IMR-90 (cell line): ENCODE data around the gene NEDD4L. TPM values are rescaled to one million over a fixed set of nuclear protein-coding genes. Genes with fewer than 3 reads are reported as not detected.

Experiments used
- ATAC-seq: fragments of 200-7000 bp; cut with Tn5 transposase; 2 replicates; pipeline ENCODE4 v1.9.1; 2020; ENCODE audit warnings: low read depth, mild to moderate bottlenecking, moderate library complexity
- BruUV-seq: library from RNA; stranded (reverse); fragments of 400-500 nt; replicated peaks from 2 replicates; lab custom pipeline; 2021; lab: Mats Ljungman, UMichigan
- CTCF ChIA-PET: fragments of 300-600 bp; formaldehyde crosslinking; extraction: SDS; loops from one replicate; lab custom pipeline; 2021; ENCODE audit warnings: antibody characterized with exemption; lab: Yijun Ruan, JAX
- POLR2A ChIA-PET: fragments of 300-600 bp; sonication (Branson Sonifier 250); formaldehyde crosslinking; loops from one replicate; lab custom pipeline; 2022; ENCODE audit warnings: antibody characterized with exemption; ENCODE audit not compliant: unreplicated experiment; lab: Charles Lee
- DNase-seq: peaks from one replicate; pipeline ENCODE4 v3.0.0; 2013
- H2AFZ ChIP-seq: replicated peaks from 2 replicates; pipeline ENCODE3; 2013; ENCODE audit warnings: low read length, mild to moderate bottlenecking; ENCODE audit not compliant: poor library complexity
- H2AK5ac ChIP-seq: 2 replicates; pipeline ENCODE4 v1.6.1; 2013; ENCODE audit warnings: low read depth, low read length, inconsistent platforms
- H2AK9ac ChIP-seq: replicated peaks from 2 replicates; pipeline ENCODE3; 2013; ENCODE audit warnings: mild to moderate bottlenecking, low read depth, low read length, moderate library complexity; ENCODE audit not compliant: poor library complexity
- H2BK120ac ChIP-seq: 2 replicates; pipeline ENCODE4 v1.6.1; 2013; ENCODE audit warnings: low read depth, low read length, inconsistent platforms
- H2BK15ac ChIP-seq: 3 replicates; pipeline ENCODE4 v1.6.1; 2013; ENCODE audit warnings: low read depth, low read length, inconsistent platforms
- H2BK20ac ChIP-seq: 2 replicates; pipeline ENCODE4 v1.6.1; 2013; ENCODE audit warnings: low read depth, mild to moderate bottlenecking, inconsistent platforms, low read length, moderate library complexity
- H2BK5ac ChIP-seq: 2 replicates; pipeline ENCODE4 v1.6.1; 2013; ENCODE audit warnings: mild to moderate bottlenecking, low read depth, low read length, inconsistent platforms; ENCODE audit not compliant: poor library complexity, severe bottlenecking
- H3K14ac ChIP-seq: replicated peaks from 2 replicates; pipeline ENCODE4 v1.6.1; 2013; ENCODE audit warnings: low read depth, low read length, inconsistent platforms
- H3K18ac ChIP-seq: 2 replicates; pipeline ENCODE4 v1.6.1; 2013; ENCODE audit warnings: low read depth, low read length, control low read depth
- H3K23ac ChIP-seq: 2 replicates; pipeline ENCODE4 v1.6.1; 2013; ENCODE audit warnings: low read depth, low read length, inconsistent platforms
- H3K27ac ChIP-seq: 2 replicates; pipeline ENCODE4 v1.5.1; 2013; ENCODE audit warnings: mild to moderate bottlenecking, control low read depth, low read length; ENCODE audit not compliant: insufficient read depth
- H3K27me3 ChIP-seq: 2 replicates; pipeline ENCODE4 v1.6.1; 2013; ENCODE audit warnings: low read length; ENCODE audit not compliant: control insufficient read depth, insufficient read depth
- H3K36me3 ChIP-seq: 2 replicates; pipeline ENCODE4 v1.6.1; 2013; ENCODE audit warnings: low read length, mixed read lengths; ENCODE audit not compliant: control insufficient read depth, insufficient read depth
- H3K4ac ChIP-seq: 2 replicates; pipeline ENCODE4 v1.6.1; 2013; ENCODE audit warnings: low read depth, low read length, inconsistent platforms
- H3K4me1 ChIP-seq: 2 replicates; pipeline ENCODE4 v1.6.1; 2013; ENCODE audit warnings: low read length, mixed read lengths; ENCODE audit not compliant: control insufficient read depth, insufficient read depth
- H3K4me2 ChIP-seq: 2 replicates; pipeline ENCODE4 v1.6.1; 2013; ENCODE audit warnings: low read depth, mild to moderate bottlenecking, control low read depth, low read length, moderate library complexity
- H3K4me3 ChIP-seq: 2 replicates; pipeline ENCODE4 v1.5.1; 2013; ENCODE audit warnings: low read depth, mild to moderate bottlenecking, control low read depth, low read length, moderate library complexity; ENCODE audit not compliant: insufficient read depth
- H3K56ac ChIP-seq: 2 replicates; pipeline ENCODE4 v1.6.1; 2013; ENCODE audit warnings: low read length, inconsistent platforms; ENCODE audit not compliant: insufficient read depth; ENCODE audit errors: extremely low read depth
- H3K79me1 ChIP-seq, 2 experiments: 2 replicates each; pipeline ENCODE4 v1.6.1; 2013; ENCODE audit warnings: low read length in 2 of 2, inconsistent platforms in 1 of 2, low read depth in 1 of 2
- H3K9ac ChIP-seq: 2 replicates; pipeline ENCODE4 v1.6.1; 2013; ENCODE audit warnings: low read depth, low read length, control low read depth
- H3K9me1 ChIP-seq: 2 replicates; pipeline ENCODE4 v1.6.1; 2013; ENCODE audit warnings: low read length, inconsistent platforms; ENCODE audit not compliant: insufficient read depth
- H3K9me3 ChIP-seq: 2 replicates; pipeline ENCODE4 v1.6.1; 2013; ENCODE audit warnings: low read length; ENCODE audit not compliant: control insufficient read depth, insufficient read depth
- H4K20me1 ChIP-seq: 2 replicates; pipeline ENCODE4 v1.6.1; 2013; ENCODE audit warnings: low read length, inconsistent platforms; ENCODE audit not compliant: insufficient read depth
- H4K5ac ChIP-seq: 2 replicates; pipeline ENCODE4 v1.6.1; 2013; ENCODE audit warnings: mild to moderate bottlenecking, low read depth, low read length, control low read depth
- H4K8ac ChIP-seq, 2 experiments: 2 replicates each; pipeline ENCODE4 v1.6.1; 2013; ENCODE audit warnings: low read depth in 2 of 2, low read length in 2 of 2, control low read depth in 1 of 2, inconsistent platforms in 1 of 2
- H4K91ac ChIP-seq: 2 replicates; pipeline ENCODE4 v1.6.1; 2013; ENCODE audit warnings: low read depth, low read length, inconsistent platforms; ENCODE audit not compliant: insufficient read depth
- CEBPB ChIP-seq: IDR thresholded peaks from 2 replicates; pipeline ENCODE4 v1.6.1; 2012; ENCODE audit warnings: low read depth, low read length, improper control_type of control experiment
- CHD1 ChIP-seq: IDR thresholded peaks from 2 replicates; pipeline ENCODE4 v1.6.1; 2012; ENCODE audit warnings: low read depth, low read length, improper control_type of control experiment
- MAZ ChIP-seq: IDR thresholded peaks from 2 replicates; pipeline ENCODE4 v1.6.1; 2012; ENCODE audit warnings: low read depth, mild to moderate bottlenecking, low read length, improper control_type of control experiment, moderate library complexity, borderline replicate concordance
- MXI1 ChIP-seq: IDR thresholded peaks from 2 replicates; pipeline ENCODE4 v1.6.1; 2012; ENCODE audit warnings: low read depth, mild to moderate bottlenecking, low read length, moderate library complexity, borderline replicate concordance
- NFE2L2 ChIP-seq: fragments of 150-350 bp; IDR thresholded peaks from 2 replicates; pipeline ENCODE4 v1.6.1; 2016; ENCODE audit warnings: low read depth, mild to moderate bottlenecking, low read length
- POLR2A ChIP-seq: IDR thresholded peaks from 2 replicates; pipeline ENCODE4 v1.6.1; 2012; ENCODE audit warnings: mild to moderate bottlenecking, low read depth, low read length
- RAD21 ChIP-seq: IDR thresholded peaks from 2 replicates; pipeline ENCODE4 v1.6.1; 2012; ENCODE audit warnings: low read length, improper control_type of control experiment
- RCOR1 ChIP-seq: IDR thresholded peaks from 2 replicates; pipeline ENCODE4 v1.6.1; 2012; ENCODE audit warnings: mild to moderate bottlenecking, low read length, improper control_type of control experiment; ENCODE audit not compliant: insufficient replicate concordance
- RFX5 ChIP-seq: IDR thresholded peaks from 2 replicates; pipeline ENCODE4 v1.8.0; 2012; ENCODE audit warnings: low read depth, mild to moderate bottlenecking, low read length, moderate library complexity
- SMC3 ChIP-seq: fragments of 150-350 bp; IDR thresholded peaks from 2 replicates; pipeline ENCODE4 v1.6.1; 2016; ENCODE audit warnings: low read depth, mild to moderate bottlenecking, antibody characterized with exemption, low read length, moderate library complexity
- WGBS, 2 experiments: methylation state at CpG; one replicate each; pipeline versions ENCODE4 v1.1.5 to v1.1.7; 2013; ENCODE audit warnings: missing lambda C conversion rate in 2 of 2; ENCODE audit not compliant: insufficient read length in 1 of 2; ENCODE audit errors: extremely low coverage in 2 of 2; 5-methylcytosine and 5-hydroxymethylcytosine counted together
- dilution Hi-C: fragments of 300-500 bp; cut with HindIII; formaldehyde crosslinking; loops from one replicate; pipeline ENCODE4 v1.14.3; 2018; ENCODE audit warnings: low sequenced_read_pairs; ENCODE audit not compliant: unreplicated experiment
- in situ Hi-C: fragments of 300-500 bp; cut with MboI; formaldehyde crosslinking; loops from 3 replicates; pipeline ENCODE4 v1.14.3; 2019; ENCODE audit warnings: low sequenced_read_pairs, inconsistent platforms, mixed read lengths
- intact Hi-C: fragments of 100-400 bp; cut with micrococcal nuclease; formaldehyde crosslinking; loops from 2 replicates; pipeline ENCODE4 v1.10.0; 2022
- polyA plus RNA-seq, 3 experiments: library from polyadenylated mRNA; depleted of rRNA; stranded (reverse); fragments of >200 nt; gene quantifications; 2 replicates each; pipeline ENCODE4 v1.2.3, GENCODE V29; 2012; ENCODE audit warnings: low replicate concordance in 1 of 3
- total RNA-seq: library from RNA; depleted of rRNA; stranded (reverse); fragments of >200 nt; gene quantifications from 2 replicates; pipeline ENCODE4 v1.2.3, GENCODE V29; 2012
- TF ChIP-seq, protein P1 (sequence below): fragments of 150-350 bp; IDR thresholded peaks from 2 replicates; pipeline ENCODE4 v1.6.1; 2016; ENCODE audit warnings: low read depth, mild to moderate bottlenecking, low read length, moderate library complexity, borderline replicate concordance
- TF ChIP-seq, protein P2 (sequence below): fragments of 150-350 bp; IDR thresholded peaks from 2 replicates; pipeline ENCODE4 v1.6.1; 2017; ENCODE audit warnings: mild to moderate bottlenecking, antibody characterized with exemption, low read length, low read depth
- TF ChIP-seq, protein P3 (sequence below): conservative IDR thresholded peaks from 2 replicates; pipeline ENCODE4 v1.5.1; 2012; ENCODE audit warnings: mild to moderate bottlenecking, low read depth, low read length, improper control_type of control experiment

The NEDD4L gene
- total and polyA plus RNA-seq, 2 of the 4 experiments (the other 2 are of a cell fraction), result 10.0 to 10.9 TPM

DNA sequence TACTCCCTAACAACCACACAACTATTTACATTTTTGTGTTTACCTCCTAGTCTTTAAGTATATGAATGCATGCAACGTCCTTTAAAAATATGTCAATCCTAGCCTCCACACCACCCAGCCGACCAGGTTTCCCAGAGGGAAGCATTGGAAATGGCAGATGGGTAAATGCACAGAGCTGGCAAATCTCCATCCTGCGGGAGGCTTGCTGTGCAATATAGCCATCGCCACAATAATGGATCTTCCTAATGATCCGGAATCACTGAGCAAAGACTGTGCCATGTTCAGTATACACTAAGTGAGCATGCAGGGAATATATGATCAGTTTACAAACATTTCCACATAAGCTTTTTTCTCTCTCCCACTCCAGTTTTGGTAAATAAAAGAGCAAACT is 131.8 kb downstream of the NEDD4L start:
- ATAC-seq, result no peak
- H2AK9ac ChIP-seq, result no peak overlapping the region
- CTCF ChIA-PET, result no interaction called here

More for the DNA sequence above, 131.8 kb downstream of the NEDD4L start:
- Histone ChIP-seq H3K36me3 (no peaks in the 10 kb centered on the region), H2AFZ (no peak overlapping the region), H3K4ac (no peak overlapping the region), H3K56ac (no peak overlapping the region), H4K91ac (no peak overlapping the region; the same call in 1 of the 2 replicates), H3K9me1 (no peaks in the 10 kb centered on the region), H3K4me1 (peaks cover 24% of the 10 kb centered on the region), H3K18ac (no peak overlapping the region), H2BK5ac (no peak overlapping the region), H2BK20ac (no peak overlapping the region; the same call in 1 of the 2 replicates), H4K20me1 (no peaks in the 10 kb centered on the region; the same call in 1 of the 2 replicates), H3K4me2 (no peak overlapping the region), H3K23ac (no peak overlapping the region), H2AK5ac (no peak overlapping the region; the same call in 1 of the 2 replicates), H3K9ac (no peak overlapping the region), H3K27ac (no peak overlapping the region), H3K9me3 (no peaks in the 10 kb centered on the region), H3K14ac (no peak overlapping the region), H2BK120ac (no peak overlapping the region), H4K5ac (no peak overlapping the region), H4K8ac (no peak overlapping the region; a peak in 1 of 4 replicates), H2BK15ac (0 out of 3 replicates have a peak overlapping the region, but pooled peaks have one; percentile 53), H3K79me1 (no peaks in the 10 kb centered on the region), H3K27me3 (peaks cover 3% of the 10 kb centered on the region), H3K4me3 (no peak overlapping the region)
- intact Hi-C loops (loop anchor here (5.0 kb wide), 1 partner anchor 317 kb away; no protein-coding TSS in a partner anchor), dilution Hi-C loops (no loop called here), in situ Hi-C loops (no loop called here)
- no peak for DNase-seq
- BruUV-seq, result no TSS peak
- POLR2A ChIA-PET, result no interaction called here
- no CpG with 5 or more reads among the region's 5 CpGs for WGBS, 2 experiments
- no peak for TF ChIP-seq RAD21
- TF ChIP-seq, protein P1, sequence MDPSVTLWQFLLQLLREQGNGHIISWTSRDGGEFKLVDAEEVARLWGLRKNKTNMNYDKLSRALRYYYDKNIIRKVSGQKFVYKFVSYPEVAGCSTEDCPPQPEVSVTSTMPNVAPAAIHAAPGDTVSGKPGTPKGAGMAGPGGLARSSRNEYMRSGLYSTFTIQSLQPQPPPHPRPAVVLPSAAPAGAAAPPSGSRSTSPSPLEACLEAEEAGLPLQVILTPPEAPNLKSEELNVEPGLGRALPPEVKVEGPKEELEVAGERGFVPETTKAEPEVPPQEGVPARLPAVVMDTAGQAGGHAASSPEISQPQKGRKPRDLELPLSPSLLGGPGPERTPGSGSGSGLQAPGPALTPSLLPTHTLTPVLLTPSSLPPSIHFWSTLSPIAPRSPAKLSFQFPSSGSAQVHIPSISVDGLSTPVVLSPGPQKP, result no peak
- TF ChIP-seq, protein P2, sequence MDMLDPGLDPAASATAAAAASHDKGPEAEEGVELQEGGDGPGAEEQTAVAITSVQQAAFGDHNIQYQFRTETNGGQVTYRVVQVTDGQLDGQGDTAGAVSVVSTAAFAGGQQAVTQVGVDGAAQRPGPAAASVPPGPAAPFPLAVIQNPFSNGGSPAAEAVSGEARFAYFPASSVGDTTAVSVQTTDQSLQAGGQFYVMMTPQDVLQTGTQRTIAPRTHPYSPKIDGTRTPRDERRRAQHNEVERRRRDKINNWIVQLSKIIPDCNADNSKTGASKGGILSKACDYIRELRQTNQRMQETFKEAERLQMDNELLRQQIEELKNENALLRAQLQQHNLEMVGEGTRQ, result no peak
- TF ChIP-seq POLR2A, result no peak
- no peak for TF ChIP-seq SMC3
- no peak for TF ChIP-seq NFE2L2
- no peak for TF ChIP-seq RFX5
- TF ChIP-seq, protein P3, sequence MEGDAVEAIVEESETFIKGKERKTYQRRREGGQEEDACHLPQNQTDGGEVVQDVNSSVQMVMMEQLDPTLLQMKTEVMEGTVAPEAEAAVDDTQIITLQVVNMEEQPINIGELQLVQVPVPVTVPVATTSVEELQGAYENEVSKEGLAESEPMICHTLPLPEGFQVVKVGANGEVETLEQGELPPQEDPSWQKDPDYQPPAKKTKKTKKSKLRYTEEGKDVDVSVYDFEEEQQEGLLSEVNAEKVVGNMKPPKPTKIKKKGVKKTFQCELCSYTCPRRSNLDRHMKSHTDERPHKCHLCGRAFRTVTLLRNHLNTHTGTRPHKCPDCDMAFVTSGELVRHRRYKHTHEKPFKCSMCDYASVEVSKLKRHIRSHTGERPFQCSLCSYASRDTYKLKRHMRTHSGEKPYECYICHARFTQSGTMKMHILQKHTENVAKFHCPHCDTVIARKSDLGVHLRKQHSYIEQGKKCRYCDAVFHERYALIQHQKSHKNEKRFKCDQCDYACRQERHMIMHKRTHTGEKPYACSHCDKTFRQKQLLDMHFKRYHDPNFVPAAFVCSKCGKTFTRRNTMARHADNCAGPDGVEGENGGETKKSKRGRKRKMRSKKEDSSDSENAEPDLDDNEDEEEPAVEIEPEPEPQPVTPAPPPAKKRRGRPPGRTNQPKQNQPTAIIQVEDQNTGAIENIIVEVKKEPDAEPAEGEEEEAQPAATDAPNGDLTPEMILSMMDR, result no peak
- TF ChIP-seq RCOR1, result no peak
- no peak for TF ChIP-seq MXI1
- no peak for TF ChIP-seq CEBPB
- no peak for TF ChIP-seq MAZ
- TF ChIP-seq CHD1, result no peak
